Tibial nerve (tissue), 4 donors: Measurements from ENCODE around the gene PTPRO.

Experiments
- CTCF ChIP-seq, 5 experiments: fragments of 200-600 bp in 3 of 5; fragments of 450-650 bp in 2 of 5; sonication (generic) in 3 of 5; IDR thresholded peaks; one replicate each; pipeline ENCODE4 v1.5.1; 2016 to 2019; ENCODE audit warnings: antibody characterized with exemption in 5 of 5, mild to moderate bottlenecking in 3 of 5, moderate library complexity in 2 of 5
- EP300 ChIP-seq, 2 donors: sonication (generic); formaldehyde crosslinking; IDR thresholded peaks; one replicate each; pipeline ENCODE4 v1.6.1; 2017; ENCODE audit warnings: antibody characterized with exemption in 2 of 2, mild to moderate bottlenecking in 1 of 2
- POLR2A ChIP-seq, 2 donors: fragments of 450-650 bp; IDR thresholded peaks; one replicate each; pipeline ENCODE4 v1.6.1; 2017; ENCODE audit warnings: antibody characterized with exemption in 2 of 2, mild to moderate bottlenecking in 2 of 2, moderate library complexity in 2 of 2

GRCh38 chr12:15608941-15609340 is 286.6 kb downstream of the PTPRO start:
- TF ChIP-seq CTCF (IDR thresholded peaks at IDR 0.05) (no peak), POLR2A (IDR thresholded peaks at IDR 0.05) (no peak), EP300 (IDR thresholded peaks at IDR 0.05) (no peak)
